HG02759 (cell line): ENCODE measurements around the gene KCNH3.
"Not testable (repeated sequence)": the region's sequence is repeated elsewhere in the genome, so short reads cannot be mapped to it uniquely, and the experiment has no call there.

Source experiments
- ATAC-seq: cut with Tn5 transposase; IDR thresholded peaks from one replicate; pipeline ENCODE4 v1.9.1; 2021; ENCODE audit warnings: mild to moderate bottlenecking, moderate library complexity; ENCODE audit not compliant: unreplicated experiment

The KCNH3 gene

GRCh38 chr12:49524660-49525324 is 14.0 kb upstream of the KCNH3 start:
- no peak for ATAC-seq

GRCh38 chr12:49525942-49526341 is 12.9 kb upstream of the KCNH3 start:
- ATAC-seq = no peak

- ATAC-seq = no peak
Measured at GRCh38 chr12:49527361-49528130, 11.3 kb upstream of the KCNH3 start.

- no peak for ATAC-seq
Measured at GRCh38 chr12:49529414-49529813, 9.4 kb upstream of the KCNH3 start.

GRCh38 chr12:49531745-49532144 is 7.1 kb upstream of the KCNH3 start:
- no peak for ATAC-seq

- ATAC-seq = no peak
Measured at GRCh38 chr12:49533331-49533730, 5.5 kb upstream of the KCNH3 start.

GRCh38 chr12:49534122-49534521 is 4.7 kb upstream of the KCNH3 start:
- ATAC-seq = not testable (repeated sequence)

- ATAC-seq = no peak
Measured at GRCh38 chr12:49534731-49535278, 4.0 kb upstream of the KCNH3 start.

- ATAC-seq = no peak
Measured at GRCh38 chr12:49535921-49536525, 2.8 kb upstream of the KCNH3 start.

- no peak for ATAC-seq
Measured at GRCh38 chr12:49536526-49537071, 2.2 kb upstream of the KCNH3 start.

- ATAC-seq = no peak
Measured at GRCh38 chr12:49537231-49537751, 1.5 kb upstream of the KCNH3 start.

GRCh38 chr12:49537752-49538509 is 899 bp upstream of the KCNH3 start:
- ATAC-seq = no peak

GRCh38 chr12:49539406-49540228 is 787 bp downstream of the KCNH3 start:
- ATAC-seq = no peak

- no peak for ATAC-seq
Measured at GRCh38 chr12:49540229-49541139, 1.7 kb downstream of the KCNH3 start.

- ATAC-seq = no peak
Measured at GRCh38 chr12:49541140-49541861, 2.5 kb downstream of the KCNH3 start.

GRCh38 chr12:49541911-49542505 is 3.2 kb downstream of the KCNH3 start:
- ATAC-seq = no peak

GRCh38 chr12:49542592-49543160 is 3.8 kb downstream of the KCNH3 start:
- no peak for ATAC-seq
